ENCODE measurements around the gene NRAP. TPM values are rescaled to one million over a fixed set of nuclear protein-coding genes. Genes with fewer than 3 reads are reported as not detected.

NRAP gene
- total and polyA plus RNA-seq, 10 of the 15 experiments (the other 5 are each of a cell fraction or from before 2014, with no cell fraction given): not detected

- in situ Hi-C loops (cut with MboI): no loop called here
- WGBS (ENCODE audit: insufficient coverage, insufficient replicate concordance, low lambda C conversion rate, missing lambda C conversion rate): 52% methylated on average over 6 of the region's 6 CpGs
- Histone ChIP-seq H3K4me2 (ENCODE audit: control insufficient read depth, insufficient read depth) (no peak overlapping the region), H3K4me3 (no peak overlapping the region), H3K36me3 (ENCODE audit: control insufficient read depth in 2 of 2, insufficient read depth in 2 of 2, low read length in 1 of 2) (no peaks in the 10 kb centered on the region), H3K4me1 (ENCODE audit: control insufficient read depth, insufficient read depth, low read length) (peaks cover 5% of the 10 kb centered on the region), H3K27me3 (replicated peaks in 1 of 2; ENCODE audit: control insufficient read depth in 2 of 2, insufficient read depth in 2 of 2, low read length in 1 of 2) (no peaks in the 10 kb centered on the region), H4K20me1 (ENCODE audit: control insufficient read depth, insufficient read depth) (no peaks in the 10 kb centered on the region), H2AFZ (ENCODE audit: control insufficient read depth, low read depth, low read length) (no peak overlapping the region), H3K9ac (ENCODE audit: control insufficient read depth, insufficient read depth, low read length) (no peak overlapping the region), H3K79me2 (ENCODE audit: control insufficient read depth, insufficient read depth, low read length) (no peaks in the 10 kb centered on the region), H3K27ac (ENCODE audit: control insufficient read depth, insufficient read depth) (no peak overlapping the region), H3K9me3 (replicated peaks; ENCODE audit: control insufficient read depth, insufficient read depth, low read length) (no peaks in the 10 kb centered on the region; the same call in 2 of the 3 replicates)
- no TSS peak for BruUV-seq (replicated peaks)
- SMC1A ChIA-PET (ENCODE audit: uncharacterized antibody, unreplicated experiment): no interaction called here
- ATAC-seq (no peak), FAIRE-seq (no peak), DNase-seq (ENCODE audit: low read depth, low spot score) (no peak)
- CTCF ChIA-PET: no interaction called here
- RAD21 ChIA-PET (ENCODE audit: unreplicated experiment): no interaction called here
- intact Hi-C loops (cut with micrococcal nuclease; ENCODE audit: unreplicated experiment): no loop called here
- POLR2A ChIA-PET: no interaction called here
- TF ChIP-seq SMAD1 (IDR thresholded peaks at IDR 0.05; ENCODE audit: low read depth, partially characterized antibody) (no peak), RAD21 (IDR thresholded peaks at IDR 0.05; ENCODE audit: insufficient read depth, low read depth, low read length) (no peak), JUNB (IDR thresholded peaks at IDR 0.05) (no peak), SREBF1 (IDR thresholded peaks at IDR 0.05; ENCODE audit: low read length) (no peak), SP1 (IDR thresholded peaks at IDR 0.05; ENCODE audit: low read depth, low read length) (no peak), HDAC6 (IDR thresholded peaks at IDR 0.05; ENCODE audit: unreplicated experiment) (no peak), SMC3 (IDR thresholded peaks at IDR 0.05; ENCODE audit: borderline replicate concordance, low read length) (no peak), EED (IDR thresholded peaks at IDR 0.05; ENCODE audit: low read depth) (no peak)
Observed at GRCh38 chr10:113665806-113666354, 2.0 kb upstream of the NRAP start.

DNA sequence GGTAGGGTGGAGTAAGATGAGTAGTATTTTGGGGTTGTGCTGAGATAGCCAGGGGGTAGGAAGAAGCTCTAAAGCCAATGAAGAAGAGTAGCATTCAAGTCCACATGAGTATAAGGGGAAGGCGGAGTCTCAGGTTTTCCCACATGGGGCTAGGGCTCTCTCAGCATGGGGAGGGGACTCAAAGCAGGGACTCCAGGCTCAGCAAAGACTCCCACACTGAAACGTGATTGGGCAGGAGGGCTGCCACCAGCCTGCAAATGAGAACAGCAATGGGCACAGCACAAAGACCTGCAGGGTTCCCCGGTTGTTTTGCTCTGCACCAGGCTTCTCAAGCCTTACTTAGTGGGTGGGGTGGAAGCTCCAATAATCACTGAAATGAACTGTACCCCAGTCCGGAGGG, 1.5 kb upstream of the NRAP start:
- ChIA-PET RAD21 (ENCODE audit: unreplicated experiment) (no interaction called here), POLR2A (no interaction called here), SMC1A (ENCODE audit: uncharacterized antibody, unreplicated experiment) (no interaction called here), CTCF (no interaction called here)
- in situ Hi-C loops (cut with MboI): no loop called here
- intact Hi-C loops (cut with micrococcal nuclease; ENCODE audit: unreplicated experiment): no loop called here
- H3K79me2 ChIP-seq (ENCODE audit: control insufficient read depth, insufficient read depth, low read length): no peaks in the 10 kb centered on the region
- no peaks in the 10 kb centered on the region; the same call in 2 of the 3 replicates for H3K9me3 ChIP-seq (replicated peaks; ENCODE audit: control insufficient read depth, insufficient read depth, low read length)
- H2AFZ ChIP-seq (ENCODE audit: control insufficient read depth, low read depth, low read length): no peak overlapping the region
- no peak overlapping the region for H3K27ac ChIP-seq (ENCODE audit: control insufficient read depth, insufficient read depth)
- H3K36me3 ChIP-seq (ENCODE audit: control insufficient read depth in 2 of 2, insufficient read depth in 2 of 2, low read length in 1 of 2): no peaks in the 10 kb centered on the region
- no TSS peak for BruUV-seq (replicated peaks)
- no peak overlapping the region for H3K4me2 ChIP-seq (ENCODE audit: control insufficient read depth, insufficient read depth)
- 59% methylated on average over 4 of the region's 4 CpGs for WGBS (ENCODE audit: insufficient coverage, insufficient replicate concordance, low lambda C conversion rate, missing lambda C conversion rate)
- peaks cover 5% of the 10 kb centered on the region for H3K4me1 ChIP-seq (ENCODE audit: control insufficient read depth, insufficient read depth, low read length)
- H3K4me3 ChIP-seq: no peak overlapping the region
- no peak for FAIRE-seq
- H3K9ac ChIP-seq (ENCODE audit: control insufficient read depth, insufficient read depth, low read length): no peak overlapping the region
- H3K27me3 ChIP-seq (replicated peaks in 1 of 2; ENCODE audit: control insufficient read depth in 2 of 2, insufficient read depth in 2 of 2, low read length in 1 of 2): no peaks in the 10 kb centered on the region
- no peak for ATAC-seq
- DNase-seq (ENCODE audit: low read depth, low spot score): no peak
- H4K20me1 ChIP-seq (ENCODE audit: control insufficient read depth, insufficient read depth): no peaks in the 10 kb centered on the region
- TF ChIP-seq SIN3A (IDR thresholded peaks at IDR 0.05; ENCODE audit: low read depth, low read length) (no peak), FOXK2 (IDR thresholded peaks at IDR 0.05) (no peak), ZNF384 (IDR thresholded peaks at IDR 0.05; ENCODE audit: borderline replicate concordance, low read depth, low read length) (no peak), PML (IDR thresholded peaks at IDR 0.05; ENCODE audit: low read length) (no peak), RFX5 (IDR thresholded peaks at IDR 0.05; ENCODE audit: low read depth, low read length) (no peak), SMARCA5 (IDR thresholded peaks at IDR 0.05) (no peak), YY1 (IDR thresholded peaks at IDR 0.05; ENCODE audit: low read depth, low read length) (no peak), YBX1 (IDR thresholded peaks at IDR 0.05) (no peak), RUNX3 (IDR thresholded peaks at IDR 0.05; ENCODE audit: low read length) (no peak), CREB1 (IDR thresholded peaks at IDR 0.05; ENCODE audit: low read depth) (no peak), STAT1 (conservative IDR thresholded peaks at IDR 0.05) (no peak), KAT2A (conservative IDR thresholded peaks at IDR 0.05; ENCODE audit: control insufficient read depth, low read depth, low read length) (no peak), STAT3 (IDR thresholded peaks at IDR 0.05; ENCODE audit: low read depth, low read length) (no peak), EZH2 (IDR thresholded peaks at IDR 0.05; ENCODE audit: borderline replicate concordance, control insufficient read depth, low read depth, low read length) (no peak), MTA3 (IDR thresholded peaks at IDR 0.05; ENCODE audit: borderline replicate concordance, low read length) (no peak), ZNF217 (IDR thresholded peaks at IDR 0.05) (no peak), TCF7 (IDR thresholded peaks at IDR 0.05; ENCODE audit: borderline replicate concordance) (no peak), POLR2A (IDR thresholded peaks at IDR 0.05; ENCODE audit: low read depth, low read length) (no peak)

Data from GM12878 (cell line).